SK-N-SH (cell line): ENCODE data around the gene CPNE8.

Experiments
- RXRA ChIP-seq: IDR thresholded peaks from 2 replicates; pipeline ENCODE4 v1.4.0; 2012; ENCODE audit warnings: low read depth, mild to moderate bottlenecking, borderline replicate concordance
- YY1 ChIP-seq: IDR thresholded peaks from 2 replicates; pipeline ENCODE4 v1.4.0; 2012; ENCODE audit warnings: low read depth, mild to moderate bottlenecking
- TF ChIP-seq, protein P1 (sequence below): fragments of 150-350 bp; IDR thresholded peaks from 2 replicates; pipeline ENCODE4 v1.6.1; 2017; ENCODE audit warnings: antibody characterized with exemption, low read length, low read depth, borderline replicate concordance

DNA sequence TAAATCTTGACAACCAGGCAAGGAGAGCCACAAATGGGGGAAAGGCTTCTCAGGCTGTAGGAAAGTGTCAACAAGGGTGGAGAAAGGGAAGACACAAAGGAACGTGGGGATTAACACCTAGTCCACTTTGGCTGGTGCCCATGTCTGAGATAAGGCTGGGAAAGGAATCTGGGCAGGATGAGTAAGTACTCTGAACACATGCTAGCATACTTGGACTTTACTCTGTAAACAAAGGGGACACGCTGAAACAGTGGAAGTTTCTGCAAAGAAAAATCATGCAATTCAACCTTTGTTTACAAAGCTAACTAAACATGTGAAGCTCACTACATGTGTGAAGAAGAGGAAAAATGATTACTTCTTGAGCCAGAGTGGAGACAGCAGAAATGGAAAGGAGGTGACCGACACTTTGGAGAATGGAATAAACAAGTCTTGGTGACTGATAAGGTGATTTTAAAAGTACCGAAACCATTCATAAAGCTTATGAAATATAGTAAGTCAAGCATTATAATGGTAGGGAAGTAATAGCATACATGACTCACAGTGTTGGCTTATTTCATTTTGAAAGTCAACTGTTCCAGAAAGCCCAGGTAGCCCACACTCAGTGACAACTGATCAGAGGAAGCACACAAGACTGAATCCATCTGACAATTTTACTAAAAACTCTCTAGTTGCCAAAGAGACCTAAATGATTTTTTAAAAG is 13.2 kb downstream of the CPNE8 start:
- TF ChIP-seq RXRA = no peak
- no peak for TF ChIP-seq YY1
- TF ChIP-seq, protein P1, sequence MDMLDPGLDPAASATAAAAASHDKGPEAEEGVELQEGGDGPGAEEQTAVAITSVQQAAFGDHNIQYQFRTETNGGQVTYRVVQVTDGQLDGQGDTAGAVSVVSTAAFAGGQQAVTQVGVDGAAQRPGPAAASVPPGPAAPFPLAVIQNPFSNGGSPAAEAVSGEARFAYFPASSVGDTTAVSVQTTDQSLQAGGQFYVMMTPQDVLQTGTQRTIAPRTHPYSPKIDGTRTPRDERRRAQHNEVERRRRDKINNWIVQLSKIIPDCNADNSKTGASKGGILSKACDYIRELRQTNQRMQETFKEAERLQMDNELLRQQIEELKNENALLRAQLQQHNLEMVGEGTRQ = no peak
